ENCODE measurements around the gene RHCG.

GRCh38 chr15:89489376-89489775, 7.0 kb downstream of the RHCG start:
- TF ChIP-seq EZH2 (IDR thresholded peaks at IDR 0.05; ENCODE audit: low read length, unreplicated experiment) (no peak), CTCF (conservative IDR thresholded peaks at IDR 0.05; ENCODE audit: low read depth, low read length) (no peak)
